Mucosa of descending colon (tissue), 3 donors: ENCODE results near the gene TAF5L. TPM values are rescaled to one million over a fixed set of nuclear protein-coding genes. Genes with fewer than 3 reads are reported as not detected.

ENCODE experiments used
- ATAC-seq: fragments of 200-7000 bp; cut with Tn5 transposase; one replicate; pipeline ENCODE4 v1.9.1; 2020; ENCODE audit warnings: mild to moderate bottlenecking, moderate library complexity
- DNase-seq, 3 donors: peaks; one replicate each; pipeline ENCODE4 v3.0.0-alpha.2; 2020
- H3K36me3 ChIP-seq: fragments of 200-600 bp; one replicate; pipeline ENCODE4 v1.8.0; 2021; ENCODE audit warnings: low read depth, mild to moderate bottlenecking
- H3K4me1 ChIP-seq: fragments of 200-600 bp; one replicate; pipeline ENCODE4 v1.8.0; 2021; ENCODE audit warnings: low read depth, mild to moderate bottlenecking
- H3K4me3 ChIP-seq: fragments of 200-600 bp; one replicate; pipeline ENCODE4 v1.8.0; 2021; ENCODE audit warnings: mild to moderate bottlenecking
- H3K9me3 ChIP-seq: fragments of 200-600 bp; one replicate; pipeline ENCODE4 v1.8.0; 2021; ENCODE audit warnings: mild to moderate bottlenecking
- CTCF ChIP-seq: fragments of 200-600 bp; IDR thresholded peaks from one replicate; pipeline ENCODE4 v1.8.0; 2022; ENCODE audit warnings: antibody characterized with exemption, mild to moderate bottlenecking
- intact Hi-C, 2 donors: fragments of 100-400 bp; cut with DNase I in 1 of 2; cut with micrococcal nuclease in 1 of 2; formaldehyde crosslinking; loops; one replicate each; pipeline versions ENCODE4 v1.11.0 to v1.11.1; 2022; cut with DNase I, micrococcal nuclease
- long read RNA-seq, 2 donors: library from polyadenylated mRNA; unstranded; transcript quantifications; one replicate each; pipeline ENCODE4 v2.0.0, GENCODE V29; 2019 to 2021
- total RNA-seq, 3 donors: library from RNA; stranded (reverse); fragmentation: NEBNext Ultra II Directional in 2 of 3; extraction: Animal tissue kit (Norgen Biotek cat#: 25700) in 2 of 3; gene quantifications; one replicate each; pipeline versions ENCODE4 v1.2.1 to v1.2.4, GENCODE V29; 2021 to 2023
- donor health status: DM: no; HTN: no; CAD: no; lungs with moderate emphysema.
- donor health status: DM: no; HTN: no; CAD: no.
- donor health status: DM: no; HTN: yes; CAD: no.

TAF5L gene
- total RNA-seq, result 10 to 100 TPM; 21.1 to 25.1 (median 23.4) TPM
- long read RNA-seq, donor 1, full-length matches to known transcripts, result 2 of 3 reads
- long read RNA-seq, donor 1, partial matches to known transcripts, result 0 of 3 reads
- long read RNA-seq, donor 1, other reads (novel, unspliced or antisense), result 1 of 3 reads
- long read RNA-seq, donor 2, partial matches to known transcripts, result 0 of 1 reads
- long read RNA-seq, donor 2, other reads (novel, unspliced or antisense), result 1 of 1 reads

- intact Hi-C loops, result loop anchor here in 1 of 2 donors (10.0 kb wide), 1 partner anchor 71 kb away; the partner anchor contains the start of gene ABCB10
- ATAC-seq, result peak; percentile 98
- H3K4me1 ChIP-seq, result peaks cover 23% of the 10 kb centered on the region
Measured at GRCh38 chr1:229625915-229626831, at the start of gene TAF5L, which contains the start of gene URB2. Gene TAF5L (minus strand): TSS chr1:229626122. CDS start chr1:229614482, 11,640 bp downstream. Gene URB2 (plus strand): TSS chr1:229626247. CDS start chr1:229627634, 1,387 bp downstream.

GRCh38 chr1:229675396-229675795 is 49.5 kb upstream of the TAF5L start:
- DNase-seq (no peak), ATAC-seq (no peak)
- no peak for TF ChIP-seq CTCF
- Histone ChIP-seq H3K4me3 (no peak overlapping the region), H3K4me1 (no peaks in the 10 kb centered on the region), H3K9me3 (no peaks in the 10 kb centered on the region), H3K36me3 (no peaks in the 10 kb centered on the region)
- intact Hi-C loops, result no loop called here

More at GRCh38 chr1:229625915-229626831, at the start of gene TAF5L, which contains the start of gene URB2:
- Histone ChIP-seq H3K4me3 (peak within 1 kb of the TSS; percentile 90), H3K9me3 (no peaks in the 10 kb centered on the region), H3K36me3 (no peaks in the 10 kb centered on the region)
- TF ChIP-seq CTCF, result peak; percentile 8
- peak; percentile 84 to 93 (median 92) for DNase-seq

- no peak overlapping the region for H3K4me3 ChIP-seq
- ATAC-seq (no peak), DNase-seq (no peak)
- TF ChIP-seq CTCF, result no peak
- H3K9me3 ChIP-seq, result no peaks in the 10 kb centered on the region
- intact Hi-C loops, result no loop called here
- H3K4me1 ChIP-seq, result no peaks in the 10 kb centered on the region
- no peaks in the 10 kb centered on the region for H3K36me3 ChIP-seq
Measured at GRCh38 chr1:229674042-229674441, 48.1 kb upstream of the TAF5L start.

GRCh38 chr1:229672246-229672645 is 46.3 kb upstream of the TAF5L start:
- no peak for TF ChIP-seq CTCF
- Histone ChIP-seq H3K36me3 (no peaks in the 10 kb centered on the region), H3K9me3 (no peaks in the 10 kb centered on the region), H3K4me3 (no peak overlapping the region), H3K4me1 (no peaks in the 10 kb centered on the region)
- DNase-seq, result no peak
- no peak for ATAC-seq
- intact Hi-C loops, result no loop called here

- Histone ChIP-seq H3K9me3 (no peaks in the 10 kb centered on the region), H3K4me3 (no peak overlapping the region), H3K36me3 (no peaks in the 10 kb centered on the region), H3K4me1 (no peaks in the 10 kb centered on the region)
- no peak for TF ChIP-seq CTCF
- DNase-seq (no peak), ATAC-seq (no peak)
- intact Hi-C loops, result no loop called here
Measured at GRCh38 chr1:229671310-229671709, 45.4 kb upstream of the TAF5L start.
